ENCODE data around the gene USF3. TPM values are rescaled to one million over a fixed set of nuclear protein-coding genes. Genes with fewer than 3 reads are reported as not detected.
A peak's percentile ranks its signal among the peaks of the same experiment; 100 is the strongest.

The USF3 gene
- total and polyA plus RNA-seq, 2 of the 13 experiments (the other 11 are each of a cell fraction or from before 2014, with no cell fraction given): 6.3 to 15.2 TPM

DNA sequence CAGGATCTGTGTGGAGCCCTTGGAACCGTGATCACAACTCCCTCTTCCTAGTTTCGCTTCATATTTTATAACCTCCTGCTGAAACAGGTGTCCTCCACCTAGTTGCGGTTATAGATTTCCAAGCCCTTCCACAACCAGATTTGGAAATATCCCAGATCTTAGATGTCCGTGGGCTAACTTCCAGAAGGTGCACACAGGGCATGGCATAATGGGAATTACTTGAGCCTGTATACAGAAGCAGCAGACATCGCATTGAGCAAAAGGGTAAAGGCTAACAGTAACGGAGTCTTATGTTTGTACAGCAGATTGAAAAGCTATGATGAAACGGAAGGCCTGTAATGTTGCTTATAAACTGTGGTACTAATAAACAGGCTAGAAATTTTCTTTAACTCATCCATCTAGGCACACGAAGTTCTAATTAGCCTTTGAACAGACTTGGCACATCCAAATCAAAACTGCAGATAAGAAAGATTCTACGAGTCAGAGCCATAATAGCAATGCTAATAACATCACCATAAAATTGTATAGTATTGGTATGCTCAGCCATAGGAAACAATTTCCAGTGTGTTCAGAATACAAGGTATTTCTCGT lies 1.2 kb upstream of the USF3 start:
- no TSS peak for BruUV-seq (replicated peaks)
- peak overlapping the region; percentile 64 for H2AFZ ChIP-seq (ENCODE audit: low read length)
- peak; percentile 7 for DNase-seq (ENCODE audit: low spot score)
- H3K4me2 ChIP-seq (ENCODE audit: low read depth, low read length): peak overlapping the region; percentile 79
- H3K27ac ChIP-seq (ENCODE audit: extremely low read length, insufficient read depth, low read length): peak overlapping the region; percentile 73
- ChIA-PET CTCF (ENCODE audit: low intra/inter-chr PET ratio, low total read pairs) (no interaction called here), POLR2A (interaction anchor here (3.6 to 5.4 kb wide), 2 partner anchors 11 to 33 kb away, joined by 15 to 58 read pairs; no protein-coding TSS in a partner anchor)
- in situ Hi-C loops (cut with HindIII; ENCODE audit: extremely low pct_ligation_motif_present, low pct_unique_long_range_greater_than_20kb): no loop called here
- peaks cover 55% of the 10 kb centered on the region for H3K4me1 ChIP-seq (ENCODE audit: insufficient read depth, low read length)
- intact Hi-C loops (cut with micrococcal nuclease; ENCODE audit: unreplicated experiment): loop anchor here (5.0 kb wide), 2 partner anchors 50 to 65 kb away; partner anchors contain the start of genes ATP6V1A and NAA50
- H3K36me3 ChIP-seq (replicated peaks in 1 of 2; ENCODE audit: control insufficient read depth in 1 of 2, insufficient read depth in 2 of 2, low read length in 2 of 2): no peaks in the 10 kb centered on the region
- WGBS (ENCODE audit: low lambda C conversion rate): 3% methylated on average over 10 of the region's 10 CpGs
- no peaks in the 10 kb centered on the region; a peak in 1 of 5 replicates for H3K27me3 ChIP-seq (ENCODE audit: control insufficient read depth in 1 of 2, insufficient read depth in 2 of 2, low read length in 2 of 2)
- peak; percentile 4; the same call in 2 of the 3 replicates for ATAC-seq
- FAIRE-seq: peak; percentile 43
- H3K9ac ChIP-seq (ENCODE audit: insufficient read depth, low read depth, low read length): peak overlapping the region; percentile 82
- no peaks in the 10 kb centered on the region for H4K20me1 ChIP-seq (ENCODE audit: insufficient read depth, low read length)
- peaks cover 34% of the 10 kb centered on the region for H3K79me2 ChIP-seq (ENCODE audit: insufficient read depth, low read length)
- peak overlapping the region; percentile 76 to 82 (median 77) for H3K4me3 ChIP-seq (replicated peaks in 1 of 3; ENCODE audit: insufficient read depth in 1 of 3, low read depth in 2 of 3, low read length in 3 of 3)
- no peaks in the 10 kb centered on the region for H3K9me3 ChIP-seq (ENCODE audit: low read length)
- TF ChIP-seq FOXA3 (CRISPR knock-in tag; IDR thresholded peaks at IDR 0.05) (no peak), ZNF614 (CRISPR knock-in tag; IDR thresholded peaks at IDR 0.05; ENCODE audit: borderline replicate concordance) (peak; percentile 5; the same call in 1 of the 2 replicates), ZMYM4 (CRISPR knock-in tag; IDR thresholded peaks at IDR 0.05) (0 out of 2 replicates have a peak, but pooled peaks have one; percentile 11), HDAC1 (CRISPR knock-in tag; IDR thresholded peaks at IDR 0.05) (0 out of 2 replicates have a peak, but pooled peaks have one; percentile 31), ZNF337 (CRISPR knock-in tag; IDR thresholded peaks at IDR 0.05; ENCODE audit: borderline replicate concordance, low read depth) (0 out of 2 replicates have a peak, but pooled peaks have one; percentile 17), TAF1 (CRISPR knock-in tag; IDR thresholded peaks at IDR 0.05) (no peak), POLR2AphosphoS5 (IDR thresholded peaks at IDR 0.05; ENCODE audit: low read depth, low read length) (peak; percentile 39; the same call in 1 of the 2 replicates), ZNF510 (CRISPR knock-in tag; IDR thresholded peaks at IDR 0.05; ENCODE audit: low read depth) (0 out of 2 replicates have a peak, but pooled peaks have one; percentile 38), NCOA1 (CRISPR knock-in tag; IDR thresholded peaks at IDR 0.05) (0 out of 2 replicates have a peak, but pooled peaks have one; percentile 40), RBFOX2 (IDR thresholded peaks at IDR 0.05; ENCODE audit: low read depth, low read length) (peak; percentile 29; the same call in 1 of the 2 replicates), XRCC5 (optimal IDR thresholded peaks at IDR 0.05; ENCODE audit: low read length) (no peak), SIN3B (IDR thresholded peaks at IDR 0.05; ENCODE audit: low read length) (no peak), ZNF124 (CRISPR knock-in tag; IDR thresholded peaks at IDR 0.05) (no peak), CEBPB (IDR thresholded peaks at IDR 0.05; ENCODE audit: borderline replicate concordance, low read depth, low read length) (peak; percentile 4; the same call in 1 of the 2 replicates), TEAD3 (CRISPR knock-in tag; optimal IDR thresholded peaks at IDR 0.05; ENCODE audit: borderline replicate concordance) (peak; percentile 4), ZNF761 (CRISPR knock-in tag; conservative IDR thresholded peaks at IDR 0.05) (no peak), ZNF331 (CRISPR knock-in tag; IDR thresholded peaks at IDR 0.05) (0 out of 2 replicates have a peak, but pooled peaks have one; percentile 11), IRF2 (CRISPR knock-in tag; IDR thresholded peaks at IDR 0.05) (peak; percentile 18; the same call in 1 of the 2 replicates), ZNF629 (CRISPR knock-in tag; conservative IDR thresholded peaks at IDR 0.05) (no peak), POLR2A (IDR thresholded peaks at IDR 0.05; ENCODE audit: insufficient read depth in 1 of 2, low read depth in 2 of 2, low read length in 2 of 2) (0 out of 4 replicates have a peak, but pooled peaks of 1 of the 2 experiments have one; percentile 20)
- TF ChIP-seq, protein P1, sequence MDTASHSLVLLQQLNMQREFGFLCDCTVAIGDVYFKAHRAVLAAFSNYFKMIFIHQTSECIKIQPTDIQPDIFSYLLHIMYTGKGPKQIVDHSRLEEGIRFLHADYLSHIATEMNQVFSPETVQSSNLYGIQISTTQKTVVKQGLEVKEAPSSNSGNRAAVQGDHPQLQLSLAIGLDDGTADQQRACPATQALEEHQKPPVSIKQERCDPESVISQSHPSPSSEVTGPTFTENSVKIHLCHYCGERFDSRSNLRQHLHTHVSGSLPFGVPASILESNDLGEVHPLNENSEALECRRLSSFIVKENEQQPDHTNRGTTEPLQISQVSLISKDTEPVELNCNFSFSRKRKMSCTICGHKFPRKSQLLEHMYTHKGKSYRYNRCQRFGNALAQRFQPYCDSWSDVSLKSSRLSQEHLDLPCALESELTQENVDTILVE (CRISPR knock-in tag; IDR thresholded peaks at IDR 0.05): no peak
- TF ChIP-seq, protein P2, sequence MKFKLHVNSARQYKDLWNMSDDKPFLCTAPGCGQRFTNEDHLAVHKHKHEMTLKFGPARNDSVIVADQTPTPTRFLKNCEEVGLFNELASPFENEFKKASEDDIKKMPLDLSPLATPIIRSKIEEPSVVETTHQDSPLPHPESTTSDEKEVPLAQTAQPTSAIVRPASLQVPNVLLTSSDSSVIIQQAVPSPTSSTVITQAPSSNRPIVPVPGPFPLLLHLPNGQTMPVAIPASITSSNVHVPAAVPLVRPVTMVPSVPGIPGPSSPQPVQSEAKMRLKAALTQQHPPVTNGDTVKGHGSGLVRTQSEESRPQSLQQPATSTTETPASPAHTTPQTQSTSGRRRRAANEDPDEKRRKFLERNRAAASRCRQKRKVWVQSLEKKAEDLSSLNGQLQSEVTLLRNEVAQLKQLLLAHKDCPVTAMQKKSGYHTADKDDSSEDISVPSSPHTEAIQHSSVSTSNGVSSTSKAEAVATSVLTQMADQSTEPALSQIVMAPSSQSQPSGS (CRISPR knock-in tag; IDR thresholded peaks at IDR 0.05): 0 out of 2 replicates have a peak, but pooled peaks have one; percentile 22
- TF ChIP-seq, protein P3, sequence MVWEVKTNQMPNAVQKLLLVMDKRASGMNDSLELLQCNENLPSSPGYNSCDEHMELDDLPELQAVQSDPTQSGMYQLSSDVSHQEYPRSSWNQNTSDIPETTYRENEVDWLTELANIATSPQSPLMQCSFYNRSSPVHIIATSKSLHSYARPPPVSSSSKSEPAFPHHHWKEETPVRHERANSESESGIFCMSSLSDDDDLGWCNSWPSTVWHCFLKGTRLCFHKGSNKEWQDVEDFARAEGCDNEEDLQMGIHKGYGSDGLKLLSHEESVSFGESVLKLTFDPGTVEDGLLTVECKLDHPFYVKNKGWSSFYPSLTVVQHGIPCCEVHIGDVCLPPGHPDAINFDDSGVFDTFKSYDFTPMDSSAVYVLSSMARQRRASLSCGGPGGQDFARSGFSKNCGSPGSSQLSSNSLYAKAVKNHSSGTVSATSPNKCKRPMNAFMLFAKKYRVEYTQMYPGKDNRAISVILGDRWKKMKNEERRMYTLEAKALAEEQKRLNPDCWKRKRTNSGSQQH (CRISPR knock-in tag; IDR thresholded peaks at IDR 0.05; ENCODE audit: low read depth): 0 out of 2 replicates have a peak, but pooled peaks have one; percentile 29
